HepG2 (cell line): ENCODE results near the gene AIDA.

Experiments used
- CTCF ChIP-seq: sonication (generic); formaldehyde crosslinking; IDR thresholded peaks from 2 replicates; pipeline ENCODE4 v1.5.0; 2020; ENCODE audit warnings: mild to moderate bottlenecking, missing genetic modification reagents, moderate library complexity
- PATZ1 ChIP-seq: sonication (generic); formaldehyde crosslinking; IDR thresholded peaks from 2 replicates; pipeline ENCODE4 v1.4.0; 2020; ENCODE audit warnings: missing genetic modification reagents

- TF ChIP-seq PATZ1 = no peak
- TF ChIP-seq CTCF (CRISPR knock-in tag) = no peak
Observed at GRCh38 chr1:222728746-222729145, 16.5 kb upstream of the AIDA start.
